Heart right ventricle (tissue), 16 donors: ENCODE data around the gene OTOS. TPM values are rescaled to one million over a fixed set of nuclear protein-coding genes. Genes with fewer than 3 reads are reported as not detected.

Experiments used
- ATAC-seq, 8 donors: fragments of 200-7000 bp; cut with Tn5 transposase; one replicate each; pipeline ENCODE4 v1.9.1; 2020; ENCODE audit warnings: mild to moderate bottlenecking in 8 of 8, moderate library complexity in 8 of 8, moderate number of reproducible peaks in 1 of 8
- DNase-seq, 2 donors: peaks; one replicate each; pipeline ENCODE4 v3.0.0-alpha.2; 2020
- H3K27ac ChIP-seq, 10 donors: fragments of 200-600 bp; sonication (generic) in 2 of 10; one replicate each; pipeline versions ENCODE4 v1.5.0 to v1.8.0; 2020 to 2022; ENCODE audit warnings: mild to moderate bottlenecking in 3 of 10
- H3K27me3 ChIP-seq, 7 donors: fragments of 200-600 bp; one replicate each; pipeline ENCODE4 v1.8.0; 2021 to 2022; ENCODE audit warnings: mild to moderate bottlenecking in 2 of 7
- H3K36me3 ChIP-seq, 9 donors: fragments of 200-600 bp; sonication (generic) in 1 of 9; one replicate each; pipeline versions ENCODE4 v1.5.0 to v1.8.0; 2020 to 2022; ENCODE audit warnings: mild to moderate bottlenecking in 2 of 9
- H3K4me1 ChIP-seq, 9 donors: fragments of 200-600 bp; sonication (generic) in 1 of 9; one replicate each; pipeline versions ENCODE4 v1.5.0 to v1.8.0; 2020 to 2022; ENCODE audit warnings: mild to moderate bottlenecking in 4 of 9
- H3K4me3 ChIP-seq, 10 donors: fragments of 200-600 bp; sonication (generic) in 2 of 10; one replicate each; pipeline versions ENCODE4 v1.5.0 to v1.8.0; 2020 to 2022; ENCODE audit warnings: mild to moderate bottlenecking in 7 of 10, moderate library complexity in 2 of 10
- H3K9me3 ChIP-seq, 11 donors: fragments of 200-600 bp in 10 of 11; sonication (generic) in 2 of 11; one replicate each; pipeline versions ENCODE4 v1.5.0 to v1.8.0; 2013 to 2022; ENCODE audit warnings: mild to moderate bottlenecking in 2 of 11, control low read depth in 1 of 11, moderate library complexity in 1 of 11
- WGBS, 2 donors: extraction: QIAGEN DNeasy Blood & Tissue Kit; methylation state at CpG; one replicate each; pipeline ENCODE4 v1.1.7; 2013; ENCODE audit warnings: inconsistent platforms in 1 of 2; 5-methylcytosine and 5-hydroxymethylcytosine counted together
- intact Hi-C, 10 donors: fragments of 100-400 bp; cut with DNase I; formaldehyde crosslinking; loops; one replicate each; pipeline versions ENCODE4 v1.11.1 to v1.14.2; 2022
- polyA plus RNA-seq, 2 donors: library from polyadenylated mRNA; stranded (reverse); fragments of 200-250 nt; gene quantifications; one replicate each; pipeline ENCODE4 v1.2.3, GENCODE V29; 2013
- total RNA-seq, 10 donors: library from RNA; stranded (reverse); fragmentation: NEBNext Ultra II Directional in 3 of 10; extraction: Animal tissue kit (Norgen Biotek cat#: 25700) in 3 of 10; gene quantifications; one replicate each; pipeline versions ENCODE4 v1.2.1 to v1.2.4, GENCODE V29; 2021 to 2023
- TF ChIP-seq, protein P1 (sequence below), 9 donors: fragments of 200-600 bp; sonication (generic) in 2 of 9; IDR thresholded peaks; one replicate each; pipeline versions ENCODE4 v1.5.0 to v1.8.0; 2021 to 2022; ENCODE audit warnings: antibody characterized with exemption in 9 of 9, mild to moderate bottlenecking in 5 of 9, moderate library complexity in 1 of 9
- donor health status: Arrhythmogenic right ventricular cardiomyopathy.
- donor health status: ischemic (EF 13 %, LVEDD 7.1; RV severe dilation, severe dysfunction).
- donor health status: healthy with polysubstance abuse.
- donor health status: DM: no; HTN: yes; CAD: no.
- donor health status: DM: no; HTN: no; CAD: no.
- donor health status: ischemic (EF 25% LVEDD 6.9; RV normal size, moderate dysfunction).
- donor health status: ischemic (EF 25% LVEDD 5.7; RV mildly dilated, moderate dysfunction).
- donor health status: healthy.
- donor health status: DM: yes; HTN: yes; CAD: no.
- donor health status: Ischemic cardiomyopathy.
- donor health status: ischemic (EF 35%, LVEDD 5.7; RV mildly dilated, moderate dysfunction).
- donor health status: nonischemic (EF 11% LVEDD 7.7; RV severe dilation, severe dysfunction).
- donor health status: DM: yes; HTN: yes; CAD: no.
- donor health status: PGD.
- donor health status: ischemic (EF 29% LVEDD 5.4; RV normal size, mild dysfunction).
- donor health status: nonischemic (EF 23%, LVEDD 6.1; RV moderate dilation, normal function).

The OTOS gene
- total and polyA plus RNA-seq, 12 donors, result not detected

DNA sequence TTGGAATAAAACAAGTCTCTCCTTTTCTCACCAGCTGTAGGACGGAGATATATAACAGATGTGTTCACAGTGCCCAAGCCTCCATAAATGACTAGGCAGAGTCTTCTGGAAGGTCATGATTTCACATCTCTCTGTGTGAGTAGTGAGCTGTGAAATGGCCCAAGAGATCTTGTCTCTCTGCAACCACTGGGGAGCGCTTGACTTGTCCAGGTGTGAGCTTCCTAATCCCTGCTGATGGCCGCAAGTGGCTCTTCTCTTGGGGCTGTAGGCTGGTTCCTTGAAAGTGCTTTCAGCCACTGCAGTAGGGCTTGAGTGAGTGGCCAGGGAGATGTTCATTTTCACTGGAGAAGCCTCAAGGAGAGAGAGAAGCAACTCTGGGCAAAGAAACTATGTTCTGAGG is 38.1 kb upstream of the OTOS start:
- WGBS, 2 donors, result 72 to 87% methylated on average over 3 of the region's 3 CpGs
- Histone ChIP-seq H3K27me3 (peaks cover 0 to 77% (median 26%) of the 10 kb centered on the region in 7 donors), H3K36me3 (no peaks in the 10 kb centered on the region), H3K4me1 (no peaks in the 10 kb centered on the region), H3K4me3 (no peak overlapping the region), H3K9me3 (no peaks in the 10 kb centered on the region), H3K27ac (no peak overlapping the region)
- intact Hi-C loops, result no loop called here
- ATAC-seq (no peak), DNase-seq (no peak)
- TF ChIP-seq, protein P1, sequence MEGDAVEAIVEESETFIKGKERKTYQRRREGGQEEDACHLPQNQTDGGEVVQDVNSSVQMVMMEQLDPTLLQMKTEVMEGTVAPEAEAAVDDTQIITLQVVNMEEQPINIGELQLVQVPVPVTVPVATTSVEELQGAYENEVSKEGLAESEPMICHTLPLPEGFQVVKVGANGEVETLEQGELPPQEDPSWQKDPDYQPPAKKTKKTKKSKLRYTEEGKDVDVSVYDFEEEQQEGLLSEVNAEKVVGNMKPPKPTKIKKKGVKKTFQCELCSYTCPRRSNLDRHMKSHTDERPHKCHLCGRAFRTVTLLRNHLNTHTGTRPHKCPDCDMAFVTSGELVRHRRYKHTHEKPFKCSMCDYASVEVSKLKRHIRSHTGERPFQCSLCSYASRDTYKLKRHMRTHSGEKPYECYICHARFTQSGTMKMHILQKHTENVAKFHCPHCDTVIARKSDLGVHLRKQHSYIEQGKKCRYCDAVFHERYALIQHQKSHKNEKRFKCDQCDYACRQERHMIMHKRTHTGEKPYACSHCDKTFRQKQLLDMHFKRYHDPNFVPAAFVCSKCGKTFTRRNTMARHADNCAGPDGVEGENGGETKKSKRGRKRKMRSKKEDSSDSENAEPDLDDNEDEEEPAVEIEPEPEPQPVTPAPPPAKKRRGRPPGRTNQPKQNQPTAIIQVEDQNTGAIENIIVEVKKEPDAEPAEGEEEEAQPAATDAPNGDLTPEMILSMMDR (IDR thresholded peaks at IDR 0.05), result no peak

DNA sequence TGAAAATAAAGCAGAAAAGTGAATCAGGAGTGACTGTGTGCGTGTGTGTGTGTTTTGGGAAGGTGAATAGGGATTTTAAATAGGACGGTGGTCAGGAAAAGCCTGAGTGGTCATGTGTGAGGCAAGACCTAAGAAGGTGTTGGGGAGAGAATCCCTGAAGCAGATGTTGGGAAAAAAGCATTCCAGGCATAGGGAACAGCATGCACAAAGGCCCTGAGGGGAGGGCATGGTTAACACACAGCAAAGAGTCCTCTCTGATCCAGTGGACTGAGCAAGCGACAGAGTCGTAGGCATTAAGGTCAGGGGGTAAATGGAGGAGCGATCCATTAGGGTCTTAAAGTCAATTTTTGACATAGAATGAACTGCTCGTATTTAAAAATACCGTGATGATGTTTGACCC is 34.0 kb upstream of the OTOS start:
- H3K4me1 ChIP-seq, result no peaks in the 10 kb centered on the region
- 71% methylated on average over 7 of the region's 7 CpGs for WGBS, 2 donors
- no peak overlapping the region for H3K27ac ChIP-seq
- DNase-seq (no peak), ATAC-seq (no peak)
- H3K36me3 ChIP-seq, result no peaks in the 10 kb centered on the region
- H3K27me3 ChIP-seq, result peaks cover 0 to 68% (median 26%) of the 10 kb centered on the region in 7 donors
- TF ChIP-seq, protein P1 (IDR thresholded peaks at IDR 0.05), result no peak
- H3K9me3 ChIP-seq, result no peaks in the 10 kb centered on the region
- intact Hi-C loops, result no loop called here
- no peak overlapping the region for H3K4me3 ChIP-seq

DNA sequence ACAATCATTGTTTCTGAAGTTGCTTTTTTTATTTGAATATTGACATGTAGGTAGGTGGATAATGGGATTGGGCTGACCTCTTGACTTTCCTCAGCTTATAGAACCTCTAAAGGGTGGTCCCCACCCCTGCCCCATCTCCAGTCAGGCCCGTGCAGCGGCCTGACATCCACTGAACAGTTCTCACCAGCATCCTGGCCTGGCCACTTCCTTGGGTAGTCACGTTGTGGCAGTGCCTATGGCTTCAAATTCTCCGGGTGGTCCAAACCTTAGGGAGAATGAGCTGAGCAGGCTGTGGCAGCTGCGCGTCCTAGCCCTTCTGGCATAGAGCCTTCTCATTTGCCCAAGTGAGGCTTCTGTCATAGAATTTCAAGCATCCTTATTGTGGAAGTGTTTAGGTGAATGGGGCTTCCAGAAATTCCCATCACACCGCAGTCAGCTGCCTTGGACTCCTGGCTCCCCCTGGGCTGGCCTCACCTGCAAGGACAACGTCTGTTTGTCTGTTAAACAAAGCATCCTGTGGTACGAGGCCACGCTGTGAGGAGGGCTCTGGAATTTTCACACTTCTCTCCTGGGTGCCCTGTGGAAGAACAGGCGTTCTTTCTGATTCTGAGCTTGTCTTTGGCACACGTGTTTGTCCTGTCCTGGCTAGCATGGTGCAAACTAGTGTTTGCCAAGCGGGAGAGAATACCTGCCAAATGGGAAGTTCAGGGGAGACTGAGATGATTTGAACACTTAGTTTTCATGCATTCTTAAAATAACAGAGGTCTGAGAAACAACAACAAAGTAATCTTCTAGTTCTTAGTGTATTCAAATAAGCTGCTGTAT is 31.8 kb upstream of the OTOS start:
- H3K36me3 ChIP-seq, result no peaks in the 10 kb centered on the region
- H3K27me3 ChIP-seq, result peaks cover 0 to 57% (median 16%) of the 10 kb centered on the region in 7 donors
- H3K4me1 ChIP-seq, result no peaks in the 10 kb centered on the region
- no peak overlapping the region for H3K4me3 ChIP-seq
- TF ChIP-seq, protein P1 (IDR thresholded peaks at IDR 0.05), result no peak
- DNase-seq, result no peak
- intact Hi-C loops, result no loop called here
- no peak overlapping the region for H3K27ac ChIP-seq
- H3K9me3 ChIP-seq, result no peaks in the 10 kb centered on the region
- WGBS, 2 donors, result 80 to 81% methylated on average over 13 of the region's 13 CpGs
- no peak for ATAC-seq

DNA sequence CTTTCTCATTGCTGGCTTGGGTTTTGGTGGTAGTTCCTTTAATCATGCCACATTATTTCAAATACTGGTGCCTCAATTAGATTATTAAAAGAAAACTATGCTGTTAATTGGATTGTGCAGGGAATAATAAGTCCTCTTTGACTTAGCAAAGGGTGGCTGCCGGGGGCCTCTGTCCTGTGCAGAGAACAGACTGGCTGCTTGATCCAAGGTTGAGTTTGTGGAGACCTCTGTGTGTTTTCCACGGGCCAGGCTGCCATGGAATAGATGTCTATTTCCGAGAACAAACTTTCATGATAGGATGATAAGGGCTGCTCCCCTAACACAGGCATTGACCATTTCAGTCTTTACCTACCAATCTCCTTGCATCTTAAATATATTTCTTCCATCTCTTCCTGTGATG is 30.4 kb upstream of the OTOS start:
- TF ChIP-seq, protein P1 (IDR thresholded peaks at IDR 0.05), result no peak
- no peaks in the 10 kb centered on the region for H3K4me1 ChIP-seq
- intact Hi-C loops, result no loop called here
- 71 to 76% methylated on average over 3 of the region's 3 CpGs for WGBS, 2 donors
- no peaks in the 10 kb centered on the region for H3K36me3 ChIP-seq
- H3K27ac ChIP-seq, result no peak overlapping the region
- no peak for DNase-seq
- peaks cover 0 to 57% (median 9%) of the 10 kb centered on the region in 7 donors for H3K27me3 ChIP-seq
- H3K9me3 ChIP-seq, result no peaks in the 10 kb centered on the region
- no peak for ATAC-seq
- no peak overlapping the region for H3K4me3 ChIP-seq
